Suprapubic skin (tissue), 4 donors: Measurements from ENCODE around the gene CACNA2D3. TPM values are rescaled to one million over a fixed set of nuclear protein-coding genes. Genes with fewer than 3 reads are reported as not detected.

Experiments
- DNase-seq, 2 donors: peaks; one replicate each; pipeline ENCODE4 v3.0.0-alpha.2; 2019; ENCODE audit warnings: low spot score in 2 of 2
- H3K27ac ChIP-seq: fragments of 200-600 bp; sonication (generic); one replicate; pipeline ENCODE4 v1.5.1; 2019
- H3K27me3 ChIP-seq: fragments of 200-600 bp; sonication (generic); one replicate; pipeline ENCODE4 v1.5.1; 2019
- H3K36me3 ChIP-seq: fragments of 200-600 bp; sonication (generic); one replicate; pipeline ENCODE4 v1.5.1; 2019
- H3K4me1 ChIP-seq: fragments of 200-600 bp; sonication (generic); one replicate; pipeline ENCODE4 v1.5.1; 2019
- H3K4me3 ChIP-seq: fragments of 200-600 bp; sonication (generic); one replicate; pipeline ENCODE4 v1.5.1; 2019; ENCODE audit warnings: mild to moderate bottlenecking
- H3K9me3 ChIP-seq: fragments of 200-600 bp; sonication (generic); one replicate; pipeline ENCODE4 v1.5.1; 2019
- CTCF ChIP-seq, 2 donors: fragments of 200-600 bp in 1 of 2; fragments of 450-650 bp in 1 of 2; sonication (generic) in 1 of 2; IDR thresholded peaks; one replicate each; pipeline ENCODE4 v1.5.1; 2016 to 2019; ENCODE audit warnings: antibody characterized with exemption in 2 of 2, mild to moderate bottlenecking in 1 of 2, moderate library complexity in 1 of 2
- EP300 ChIP-seq: sonication (generic); formaldehyde crosslinking; IDR thresholded peaks from one replicate; pipeline ENCODE4 v1.6.1; 2017; ENCODE audit warnings: antibody characterized with exemption
- POLR2A ChIP-seq, 2 donors: fragments of 450-650 bp; IDR thresholded peaks; one replicate each; pipeline ENCODE4 v1.6.1; 2017; ENCODE audit warnings: antibody characterized with exemption in 2 of 2, mild to moderate bottlenecking in 2 of 2, moderate library complexity in 2 of 2
- POLR2AphosphoS5 ChIP-seq, 3 donors: sonication (generic); formaldehyde crosslinking; IDR thresholded peaks; one replicate each; pipeline ENCODE4 v1.6.1; 2017; ENCODE audit warnings: antibody characterized with exemption in 3 of 3
- WGBS: methylation state at CpG from one replicate; pipeline ENCODE4 v1.1.5; 2018; 5-methylcytosine and 5-hydroxymethylcytosine counted together
- total RNA-seq, 4 donors: library from RNA; depleted of rRNA; stranded (reverse); fragments of >200 nt; gene quantifications; one replicate each; pipeline ENCODE4 v1.1.0, GENCODE V29; 2016

CACNA2D3 gene
- total RNA-seq, 4 donors from 2014 or later = 0.42 to 2.8 (median 0.95) TPM

GRCh38 chr3:54914180-54914579 is 791.8 kb downstream of the CACNA2D3 start:
- Histone ChIP-seq H3K4me3 (no peak overlapping the region), H3K9me3 (no peaks in the 10 kb centered on the region), H3K4me1 (no peaks in the 10 kb centered on the region), H3K36me3 (no peaks in the 10 kb centered on the region), H3K27me3 (no peaks in the 10 kb centered on the region), H3K27ac (no peak overlapping the region)
- 86% methylated on average over 2 of the region's 2 CpGs for WGBS
- DNase-seq = no peak
- TF ChIP-seq EP300 (no peak), POLR2AphosphoS5 (IDR thresholded peaks at IDR 0.05) (no peak), POLR2A (IDR thresholded peaks at IDR 0.05) (no peak), CTCF (IDR thresholded peaks at IDR 0.05) (no peak)

GRCh38 chr3:54915181-54915580 is 792.8 kb downstream of the CACNA2D3 start:
- no peak overlapping the region for H3K27ac ChIP-seq
- H3K4me3 ChIP-seq = no peak overlapping the region
- H3K9me3 ChIP-seq = no peaks in the 10 kb centered on the region
- H3K4me1 ChIP-seq = no peaks in the 10 kb centered on the region
- no peaks in the 10 kb centered on the region for H3K27me3 ChIP-seq
- DNase-seq = no peak
- no peak for TF ChIP-seq CTCF (IDR thresholded peaks at IDR 0.05)
- no peak for TF ChIP-seq POLR2A (IDR thresholded peaks at IDR 0.05)
- TF ChIP-seq POLR2AphosphoS5 (IDR thresholded peaks at IDR 0.05) = no peak
- no peak for TF ChIP-seq EP300
- H3K36me3 ChIP-seq = no peaks in the 10 kb centered on the region
- WGBS = 38% methylated on average over 4 of the region's 4 CpGs

- TF ChIP-seq POLR2AphosphoS5 (IDR thresholded peaks at IDR 0.05) (no peak), POLR2A (IDR thresholded peaks at IDR 0.05) (no peak), EP300 (no peak), CTCF (IDR thresholded peaks at IDR 0.05) (no peak)
- no peak for DNase-seq
- Histone ChIP-seq H3K27ac (no peak overlapping the region), H3K27me3 (no peaks in the 10 kb centered on the region), H3K9me3 (no peaks in the 10 kb centered on the region), H3K4me3 (no peak overlapping the region), H3K4me1 (no peaks in the 10 kb centered on the region), H3K36me3 (no peaks in the 10 kb centered on the region)
- 91% methylated on average over 8 of the region's 8 CpGs for WGBS
These were observed 793.6 kb downstream of the CACNA2D3 start for GRCh38 chr3:54915976-54916375.

- Histone ChIP-seq H3K36me3 (no peaks in the 10 kb centered on the region), H3K4me3 (no peak overlapping the region), H3K4me1 (no peaks in the 10 kb centered on the region), H3K9me3 (no peaks in the 10 kb centered on the region), H3K27ac (no peak overlapping the region), H3K27me3 (no peaks in the 10 kb centered on the region)
- TF ChIP-seq POLR2A (IDR thresholded peaks at IDR 0.05) = no peak
- no peak for TF ChIP-seq EP300
- no peak for TF ChIP-seq CTCF (IDR thresholded peaks at IDR 0.05)
- no peak for TF ChIP-seq POLR2AphosphoS5 (IDR thresholded peaks at IDR 0.05)
- DNase-seq = no peak
These were observed 794.4 kb downstream of the CACNA2D3 start for GRCh38 chr3:54916732-54917131.

- no peak for TF ChIP-seq POLR2AphosphoS5 (IDR thresholded peaks at IDR 0.05)
- TF ChIP-seq POLR2A (IDR thresholded peaks at IDR 0.05) = no peak
- no peak overlapping the region for H3K4me3 ChIP-seq
These were observed 794.8 kb downstream of the CACNA2D3 start for GRCh38 chr3:54917174-54917573.

GRCh38 chr3:54917862-54918261 is 795.5 kb downstream of the CACNA2D3 start:
- 82% methylated on average over 4 of the region's 4 CpGs for WGBS
- Histone ChIP-seq H3K27ac (no peak overlapping the region), H3K9me3 (no peaks in the 10 kb centered on the region), H3K36me3 (no peaks in the 10 kb centered on the region), H3K27me3 (no peaks in the 10 kb centered on the region), H3K4me1 (no peaks in the 10 kb centered on the region), H3K4me3 (no peak overlapping the region)
- no peak for DNase-seq
- TF ChIP-seq EP300 = no peak
- no peak for TF ChIP-seq POLR2A (IDR thresholded peaks at IDR 0.05)
- TF ChIP-seq POLR2AphosphoS5 (IDR thresholded peaks at IDR 0.05) = no peak
- no peak for TF ChIP-seq CTCF (IDR thresholded peaks at IDR 0.05)

More at GRCh38 chr3:54917174-54917573, 794.8 kb downstream of the CACNA2D3 start:
- 54% methylated on average over 2 of the region's 2 CpGs for WGBS
- no peaks in the 10 kb centered on the region for H3K27me3 ChIP-seq
- H3K9me3 ChIP-seq = no peaks in the 10 kb centered on the region
- DNase-seq = no peak
- H3K4me1 ChIP-seq = no peaks in the 10 kb centered on the region
- no peak overlapping the region for H3K27ac ChIP-seq
- H3K36me3 ChIP-seq = no peaks in the 10 kb centered on the region
